H1 (cell line): ENCODE data around the gene EVPL. TPM values are rescaled to one million over a fixed set of nuclear protein-coding genes. Genes with fewer than 3 reads are reported as not detected.
A peak's percentile ranks its signal among the peaks of the same experiment; 100 is the strongest.

Experiments
- CTCF ChIA-PET: fragments of 300-600 bp; sonication (Branson Sonifier 250); formaldehyde crosslinking; loops from one replicate; lab custom pipeline; 2021; ENCODE audit not compliant: partially characterized antibody; lab: Charles Lee
- POLR2A ChIA-PET: fragments of 300-600 bp; sonication (Branson Sonifier 250); formaldehyde crosslinking; loops from one replicate; lab custom pipeline; 2021; ENCODE audit warnings: inconsistent platforms; ENCODE audit not compliant: partially characterized antibody; lab: Charles Lee
- DNase-seq, 2 experiments: peaks; one replicate each; pipeline versions ENCODE4 v3.0.0 to v3.0.0-alpha.2; 2010 to 2022; ENCODE audit warnings: low spot score in 2 of 2, low read depth in 1 of 2, mixed read lengths in 1 of 2
- FAIRE-seq: peaks from 2 replicates; lab custom pipeline; 2011; peaks lifted over from hg19 to GRCh38; lab: Jason Lieb, UNC
- H2AFZ ChIP-seq: 2 replicates; pipeline ENCODE4 v1.8.1; 2012; ENCODE audit warnings: low read length, inconsistent platforms
- H2AK5ac ChIP-seq: 2 replicates; pipeline ENCODE4 v1.6.1; 2013; ENCODE audit warnings: low read depth, low read length
- H2BK120ac ChIP-seq: replicated peaks from 2 replicates; pipeline ENCODE3; 2013; ENCODE audit warnings: low read depth, low read length, inconsistent platforms
- H2BK12ac ChIP-seq: 2 replicates; pipeline ENCODE4 v1.6.1; 2013; ENCODE audit warnings: low read depth, low read length
- H2BK15ac ChIP-seq: 2 replicates; pipeline ENCODE4 v1.6.1; 2013; ENCODE audit warnings: low read length
- H2BK20ac ChIP-seq: 2 replicates; pipeline ENCODE4 v1.6.1; 2013; ENCODE audit warnings: low read length
- H2BK5ac ChIP-seq: 2 replicates; pipeline ENCODE4 v1.6.1; 2013; ENCODE audit warnings: low read depth, low read length
- H3K14ac ChIP-seq: 2 replicates; pipeline ENCODE4 v1.6.1; 2013; ENCODE audit warnings: inconsistent platforms; ENCODE audit not compliant: insufficient read length
- H3K18ac ChIP-seq: 2 replicates; pipeline ENCODE4 v1.6.1; 2013; ENCODE audit warnings: low read length; ENCODE audit errors: extremely low read depth
- H3K23ac ChIP-seq: 2 replicates; pipeline ENCODE4 v1.6.1; 2013; ENCODE audit warnings: inconsistent platforms; ENCODE audit not compliant: insufficient read length
- H3K23me2 ChIP-seq: 2 replicates; pipeline ENCODE4 v1.6.1; 2013; ENCODE audit warnings: low read depth, low read length
- H3K27ac ChIP-seq: 2 replicates; pipeline ENCODE4 v1.6.1; 2011; ENCODE audit warnings: low read depth, low read length, inconsistent platforms
- H3K27me3 ChIP-seq, 4 experiments: replicated peaks in 1 of 4; 1 replicate in 1 of 4; 2 replicates in 3 of 4; pipeline versions ENCODE4 v1.6.1 to v1.8.1; 2011 to 2013; ENCODE audit warnings: low read length in 3 of 4, mild to moderate bottlenecking in 3 of 4, inconsistent platforms in 2 of 4, mixed read lengths in 2 of 4, moderate library complexity in 1 of 4; ENCODE audit not compliant: control insufficient read depth in 3 of 4, insufficient read depth in 3 of 4; ENCODE audit errors: extremely low read depth in 1 of 4
- H3K36me3 ChIP-seq, 4 experiments: 2 replicates each; pipeline versions ENCODE4 v1.6.1 to v1.8.1; 2011 to 2013; ENCODE audit warnings: mild to moderate bottlenecking in 4 of 4, low read length in 3 of 4, moderate library complexity in 2 of 4, control low read depth in 1 of 4, inconsistent platforms in 1 of 4; ENCODE audit not compliant: insufficient read depth in 4 of 4, control insufficient read depth in 2 of 4
- H3K4ac ChIP-seq: replicated peaks from 2 replicates; pipeline ENCODE3; 2013; ENCODE audit warnings: low read length, low read depth, mixed read lengths, inconsistent platforms; ENCODE audit not compliant: insufficient read length
- H3K4me1 ChIP-seq, 4 experiments: replicated peaks in 1 of 4; 1 replicate in 1 of 4; 2 replicates in 3 of 4; pipeline versions ENCODE4 v1.6.1 to v1.8.1; 2011 to 2013; ENCODE audit warnings: low read length in 3 of 4, inconsistent platforms in 2 of 4, mixed read lengths in 1 of 4; ENCODE audit not compliant: insufficient read depth in 4 of 4, control insufficient read depth in 3 of 4
- H3K4me2 ChIP-seq, 2 experiments: 2 replicates each; pipeline versions ENCODE4 v1.6.1 to v1.8.1; 2011 to 2013; ENCODE audit warnings: low read depth in 2 of 2, low read length in 2 of 2, control low read depth in 1 of 2, inconsistent platforms in 1 of 2, mild to moderate bottlenecking in 1 of 2; ENCODE audit not compliant: insufficient read depth in 1 of 2
- H3K4me3 ChIP-seq, 4 experiments: fragments of 200-600, 300-600 bp in 1 of 4; sonication (generic), shearing (Covaris generic), sonication (Bioruptor Twin) in 1 of 4; 2 replicates each; pipeline versions ENCODE4 v1.5.1 to v1.8.1; 2011 to 2016; ENCODE audit warnings: low read length in 4 of 4, low read depth in 3 of 4, control low read depth in 2 of 4, inconsistent platforms in 2 of 4, mild to moderate bottlenecking in 2 of 4, mixed read lengths in 1 of 4, moderate library complexity in 1 of 4; ENCODE audit not compliant: insufficient read depth in 2 of 4; ENCODE audit errors: extremely low read depth in 1 of 4
- H3K56ac ChIP-seq: replicated peaks from 2 replicates; pipeline ENCODE3; 2013; ENCODE audit warnings: low read depth, mild to moderate bottlenecking, mixed read lengths, low read length, inconsistent platforms; ENCODE audit not compliant: insufficient read length
- H3K79me1 ChIP-seq: 2 replicates; pipeline ENCODE4 v1.6.1; 2013; ENCODE audit warnings: low read depth, low read length, control low read depth
- H3K79me2 ChIP-seq, 2 experiments: 2 replicates each; pipeline versions ENCODE4 v1.6.1 to v1.8.1; 2012 to 2013; ENCODE audit warnings: low read length in 2 of 2, mild to moderate bottlenecking in 2 of 2, inconsistent platforms in 1 of 2; ENCODE audit not compliant: insufficient read depth in 2 of 2, control insufficient read depth in 1 of 2
- H3K9ac ChIP-seq, 4 experiments: replicated peaks in 1 of 4; 1 replicate in 1 of 4; 2 replicates in 3 of 4; pipeline versions ENCODE4 v1.6.1 to v1.8.1; 2011 to 2013; ENCODE audit warnings: low read depth in 3 of 4, low read length in 3 of 4, control low read depth in 2 of 4, mild to moderate bottlenecking in 2 of 4, moderate library complexity in 2 of 4, inconsistent platforms in 1 of 4; ENCODE audit errors: extremely low read depth in 1 of 4
- H3K9me3 ChIP-seq, 2 experiments: 2 replicates each; pipeline versions ENCODE4 v1.6.1 to v1.8.1; 2012 to 2013; ENCODE audit warnings: mild to moderate bottlenecking in 2 of 2, moderate library complexity in 2 of 2, control low read depth in 1 of 2, inconsistent platforms in 1 of 2, low read depth in 1 of 2, low read length in 1 of 2, mixed read lengths in 1 of 2; ENCODE audit not compliant: insufficient read depth in 2 of 2
- H4K20me1 ChIP-seq, 2 experiments: replicated peaks in 1 of 2; 2 replicates each; pipeline versions ENCODE3 to v1.8.1; 2011 to 2013; ENCODE audit warnings: inconsistent platforms in 2 of 2, low read length in 2 of 2, mild to moderate bottlenecking in 1 of 2; ENCODE audit not compliant: insufficient read depth in 2 of 2, control insufficient read depth in 1 of 2
- H4K5ac ChIP-seq: 2 replicates; pipeline ENCODE4 v1.6.1; 2013; ENCODE audit warnings: low read length, low read depth, mixed read lengths, inconsistent platforms; ENCODE audit not compliant: insufficient read length
- H4K8ac ChIP-seq: 2 replicates; pipeline ENCODE4 v1.8.0; 2013; ENCODE audit warnings: mild to moderate bottlenecking, moderate library complexity, low read length, inconsistent platforms; ENCODE audit not compliant: insufficient read depth; ENCODE audit errors: extremely low read depth
- H4K91ac ChIP-seq: replicated peaks from 2 replicates; pipeline ENCODE3; 2013; ENCODE audit warnings: low read length, mixed read lengths, inconsistent platforms; ENCODE audit not compliant: insufficient read length
- NRF1 ChIP-seq: IDR thresholded peaks from 2 replicates; pipeline ENCODE4 v1.6.1; 2011; ENCODE audit warnings: mild to moderate bottlenecking, low read depth, low read length, improper control_type of control experiment
- WGBS, 2 experiments: shearing (Covaris generic) in 1 of 2; methylation state at CpG; one replicate each; pipeline versions ENCODE4 v1.1.6 to v1.1.7; 2013 to 2015; ENCODE audit warnings: low lambda C conversion rate in 2 of 2, mixed read lengths in 2 of 2, inconsistent platforms in 1 of 2, low coverage in 1 of 2, missing lambda C conversion rate in 1 of 2; ENCODE audit not compliant: insufficient replicate concordance in 2 of 2, insufficient coverage in 1 of 2, insufficient read length in 1 of 2; ENCODE audit errors: extremely low coverage in 1 of 2, missing lambda C conversion rate in 1 of 2; 5-methylcytosine and 5-hydroxymethylcytosine counted together
- polyA plus RNA-seq, 7 experiments: library from polyadenylated mRNA; depleted of rRNA in 3 of 7; stranded (reverse) in 5 of 7; unstranded in 2 of 7; fragments of >200 nt in 5 of 7; fragments of 200-250 nt in 2 of 7; gene quantifications; 1 replicate in 5 of 7; 2 replicates in 1 of 7; 4 replicates in 1 of 7; pipeline versions ENCODE4 v1.2.1 to v1.2.3, GENCODE V29; 2011 to 2013; ENCODE audit warnings: missing spikeins in 2 of 7, mixed read lengths in 2 of 7
- total RNA-seq: library from RNA; stranded (reverse); fragmentation: NEBNext Ultra II Directional; extraction: Animal tissue kit (Norgen Biotek cat#: 25700); gene quantifications from 2 replicates; pipeline ENCODE4 v1.2.1, GENCODE V29; 2021

Gene EVPL
- total and polyA plus RNA-seq, 2 of the 8 experiments (the other 6 are each of a cell fraction or from before 2014, with no cell fraction given): 0.20 to 0.99 TPM

GRCh38 chr17:76076146-76076764, 49.1 kb upstream of the EVPL start:
- POLR2A ChIA-PET: interaction anchor here (0.6 to 2.9 kb wide), 6 partner anchors 10 to 60 kb away, joined by 3 to 10 read pairs (median 6); partner anchors contain the start of gene EXOC7
- CTCF ChIA-PET: interaction anchor here (0.7 to 7.6 kb wide), 16 partner anchors 7 to 212 kb away, joined by 3 to 36 read pairs (median 5); partner anchors contain the start of gene CDK3
- Histone ChIP-seq H3K14ac (no peak overlapping the region), H3K27ac (no peak overlapping the region), H4K91ac (no peak overlapping the region), H3K79me2 (peaks cover 3 to 9% of the 10 kb centered on the region in 2 experiments), H4K8ac (peak overlapping the region; percentile 45; the same call in 1 of the 2 replicates), H2BK12ac (peak overlapping the region; percentile 46; the same call in 1 of the 2 replicates), H2AK5ac (no peak overlapping the region), H3K9ac (peak overlapping the region in 1 of 4 experiments; percentile 13; a peak in 2 of 7 replicates), H2BK15ac (peak overlapping the region; percentile 72; the same call in 1 of the 2 replicates), H3K36me3 (no peaks in the 10 kb centered on the region; a peak in 1 of 8 replicates), H3K4me3 (peak overlapping the region; percentile 2 to 60 (median 19); a peak in 7 of 8 replicates), H2BK120ac (no peak overlapping the region), H3K56ac (no peak overlapping the region), H3K18ac (peak overlapping the region; percentile 53; the same call in 1 of the 2 replicates), H3K4me1 (peaks cover 0 to 51% (median 39%) of the 10 kb centered on the region in 4 experiments; a peak in 6 of 7 replicates), H3K4me2 (peak overlapping the region; percentile 77 to 79), H3K9me3 (no peaks in the 10 kb centered on the region), H3K27me3 (peaks cover 54 to 72% (median 68%) of the 10 kb centered on the region in 4 experiments), H3K4ac (no peak overlapping the region), H3K23me2 (peaks cover 31% of the 10 kb centered on the region), H2BK5ac (no peak overlapping the region; the same call in 1 of the 2 replicates), H3K23ac (no peak overlapping the region), H2AFZ (no peak overlapping the region), H4K20me1 (peaks cover 0 to 17% of the 10 kb centered on the region in 2 experiments), H3K79me1 (peaks cover 6% of the 10 kb centered on the region; the same call in 1 of the 2 replicates), H2BK20ac (no peak overlapping the region), H4K5ac (no peak overlapping the region)
- FAIRE-seq: no peak
- TF ChIP-seq NRF1: no peak
- WGBS, 2 experiments: 7% methylated on average over 41 of the region's 41 CpGs; no CpG with 5 or more reads in 1 of the 2 experiments
- peak in 1 of 2 experiments; percentile 71 for DNase-seq
